Vagina (tissue), 2 donors: ENCODE data around the gene SPAG6. TPM values are rescaled to one million over a fixed set of nuclear protein-coding genes. Genes with fewer than 3 reads are reported as not detected.

ENCODE experiments used
- DNase-seq, 2 donors: peaks; one replicate each; pipeline ENCODE4 v3.0.0-alpha.2; 2017; ENCODE audit errors: extremely low spot score in 2 of 2
- H3K27ac ChIP-seq: fragments of 200-600 bp; sonication (generic); one replicate; pipeline ENCODE4 v1.5.1; 2019
- H3K27me3 ChIP-seq: fragments of 200-600 bp; sonication (generic); one replicate; pipeline ENCODE4 v1.5.1; 2019
- H3K36me3 ChIP-seq, 2 donors: fragments of 200-600 bp; sonication (generic); one replicate each; pipeline ENCODE4 v1.5.1; 2017 to 2019
- H3K4me1 ChIP-seq: fragments of 200-600 bp; sonication (generic); one replicate; pipeline ENCODE4 v1.5.1; 2019
- H3K4me3 ChIP-seq, 2 donors: fragments of 200-600 bp; sonication (generic); 1 replicate in 1 of 2; 2 replicates in 1 of 2; pipeline ENCODE4 v1.5.1; 2016 to 2019
- H3K9me3 ChIP-seq: fragments of 200-600 bp; sonication (generic); one replicate; pipeline ENCODE4 v1.5.1; 2019
- CTCF ChIP-seq, 3 experiments: fragments of 450-650 bp in 2 of 3; fragments of 200-600 bp in 1 of 3; sonication (generic) in 1 of 3; IDR thresholded peaks; one replicate each; pipeline ENCODE4 v1.5.1; 2017 to 2019; ENCODE audit warnings: antibody characterized with exemption in 3 of 3, mild to moderate bottlenecking in 2 of 3, moderate library complexity in 2 of 3
- POLR2A ChIP-seq, 2 donors: fragments of 450-650 bp; IDR thresholded peaks; one replicate each; pipeline ENCODE4 v1.6.1; 2017; ENCODE audit warnings: antibody characterized with exemption in 2 of 2, mild to moderate bottlenecking in 2 of 2, moderate library complexity in 2 of 2
- POLR2AphosphoS5 ChIP-seq, 2 donors: sonication (generic); formaldehyde crosslinking; IDR thresholded peaks; one replicate each; pipeline ENCODE4 v1.9.0; 2017; ENCODE audit warnings: antibody characterized with exemption in 2 of 2, mild to moderate bottlenecking in 2 of 2, low read depth in 1 of 2; ENCODE audit not compliant: insufficient read depth in 1 of 2
- intact Hi-C: fragments of 100-400 bp; cut with DNase I; formaldehyde crosslinking; loops from one replicate; pipeline ENCODE4 v1.15.1; 2023
- total RNA-seq: library from RNA; depleted of rRNA; stranded (reverse); fragments of >200 nt; gene quantifications from one replicate; pipeline ENCODE4 v1.2.3, GENCODE V29; 2016

The SPAG6 gene
- total RNA-seq, 1 donor from 2014 or later = not detected

- no peaks in the 10 kb centered on the region for H3K27me3 ChIP-seq
- DNase-seq = no peak
- no peaks in the 10 kb centered on the region for H3K36me3 ChIP-seq
- intact Hi-C loops = no loop called here
- H3K4me3 ChIP-seq = no peak overlapping the region
- peaks cover 9% of the 10 kb centered on the region for H3K4me1 ChIP-seq
- TF ChIP-seq POLR2AphosphoS5 (IDR thresholded peaks at IDR 0.05; ENCODE audit: insufficient read depth in 1 of 2, low read depth in 1 of 2) = no peak
- TF ChIP-seq POLR2A (IDR thresholded peaks at IDR 0.05) = no peak
- no peak for TF ChIP-seq CTCF (IDR thresholded peaks at IDR 0.05)
- no peaks in the 10 kb centered on the region for H3K9me3 ChIP-seq
- no peak overlapping the region for H3K27ac ChIP-seq
Observed at GRCh38 chr10:22443175-22443901, 98.0 kb downstream of the SPAG6 start.

GRCh38 chr10:22444219-22444788 lies 99.0 kb downstream of the SPAG6 start:
- Histone ChIP-seq H3K4me1 (no peaks in the 10 kb centered on the region), H3K27ac (no peak overlapping the region), H3K9me3 (no peaks in the 10 kb centered on the region), H3K36me3 (no peaks in the 10 kb centered on the region), H3K27me3 (no peaks in the 10 kb centered on the region), H3K4me3 (no peak overlapping the region)
- TF ChIP-seq POLR2AphosphoS5 (IDR thresholded peaks at IDR 0.05; ENCODE audit: insufficient read depth in 1 of 2, low read depth in 1 of 2) (no peak), POLR2A (IDR thresholded peaks at IDR 0.05) (no peak), CTCF (IDR thresholded peaks at IDR 0.05) (no peak)
- DNase-seq = no peak
- intact Hi-C loops = no loop called here

- Histone ChIP-seq H3K4me3 (no peak overlapping the region), H3K4me1 (no peaks in the 10 kb centered on the region), H3K27ac (no peak overlapping the region), H3K36me3 (no peaks in the 10 kb centered on the region), H3K27me3 (no peaks in the 10 kb centered on the region), H3K9me3 (no peaks in the 10 kb centered on the region)
- intact Hi-C loops = no loop called here
- no peak for DNase-seq
- TF ChIP-seq POLR2A (IDR thresholded peaks at IDR 0.05) = no peak
Observed at GRCh38 chr10:22445495-22445894, 100.2 kb downstream of the SPAG6 start.

GRCh38 chr10:22447068-22447467 lies 101.8 kb downstream of the SPAG6 start:
- H3K36me3 ChIP-seq = no peaks in the 10 kb centered on the region
- no peaks in the 10 kb centered on the region for H3K4me1 ChIP-seq
- DNase-seq = no peak
- no peak overlapping the region for H3K27ac ChIP-seq
- no peaks in the 10 kb centered on the region for H3K9me3 ChIP-seq
- no peak for TF ChIP-seq CTCF (IDR thresholded peaks at IDR 0.05)
- no peak for TF ChIP-seq POLR2AphosphoS5 (IDR thresholded peaks at IDR 0.05; ENCODE audit: insufficient read depth in 1 of 2, low read depth in 1 of 2)
- no peak overlapping the region for H3K4me3 ChIP-seq
- intact Hi-C loops = no loop called here
- no peaks in the 10 kb centered on the region for H3K27me3 ChIP-seq

- no peaks in the 10 kb centered on the region for H3K36me3 ChIP-seq
- no peak for DNase-seq
Observed at GRCh38 chr10:22451346-22451745, 106.0 kb downstream of the SPAG6 start.

More at GRCh38 chr10:22451346-22451745, 106.0 kb downstream of the SPAG6 start:
- Histone ChIP-seq H3K27ac (no peak overlapping the region), H3K9me3 (no peaks in the 10 kb centered on the region), H3K4me1 (no peaks in the 10 kb centered on the region), H3K4me3 (no peak overlapping the region), H3K27me3 (no peaks in the 10 kb centered on the region)
- intact Hi-C loops = no loop called here
- TF ChIP-seq CTCF (IDR thresholded peaks at IDR 0.05) (no peak), POLR2A (IDR thresholded peaks at IDR 0.05) (no peak), POLR2AphosphoS5 (IDR thresholded peaks at IDR 0.05; ENCODE audit: insufficient read depth in 1 of 2, low read depth in 1 of 2) (no peak)
